HG03432 (cell line): ENCODE measurements around the gene DISC1.

Source experiments
- ATAC-seq: cut with Tn5 transposase; IDR thresholded peaks from one replicate; pipeline ENCODE4 v1.9.1; 2021; ENCODE audit warnings: mild to moderate bottlenecking, moderate library complexity; ENCODE audit not compliant: unreplicated experiment

The DISC1 gene

GRCh38 chr1:231694075-231694431, 67.5 kb downstream of the DISC1 start:
- ATAC-seq: no peak

- ATAC-seq: no peak
Measured at GRCh38 chr1:231694465-231695077, 68.0 kb downstream of the DISC1 start.

GRCh38 chr1:231695439-231696255, 69.1 kb downstream of the DISC1 start:
- ATAC-seq: no peak

GRCh38 chr1:231699784-231700183, 73.2 kb downstream of the DISC1 start:
- ATAC-seq: no peak

- ATAC-seq: no peak
Measured at GRCh38 chr1:231701306-231701705, 74.7 kb downstream of the DISC1 start.

GRCh38 chr1:231702331-231702730, 75.7 kb downstream of the DISC1 start:
- no peak for ATAC-seq

- no peak for ATAC-seq
Measured at GRCh38 chr1:231702804-231703203, 76.2 kb downstream of the DISC1 start.

- ATAC-seq: no peak
Measured at GRCh38 chr1:231705806-231706760, 79.5 kb downstream of the DISC1 start.

GRCh38 chr1:231706934-231707333, 80.3 kb downstream of the DISC1 start:
- ATAC-seq: no peak

GRCh38 chr1:231707407-231707806, 80.8 kb downstream of the DISC1 start:
- ATAC-seq: no peak

GRCh38 chr1:231708394-231708793, 81.8 kb downstream of the DISC1 start:
- ATAC-seq: no peak

GRCh38 chr1:231714440-231714839, 87.8 kb downstream of the DISC1 start:
- no peak for ATAC-seq

- no peak for ATAC-seq
Measured at GRCh38 chr1:231715816-231716722, 89.5 kb downstream of the DISC1 start.

- no peak for ATAC-seq
Measured at GRCh38 chr1:231716879-231717278, 90.3 kb downstream of the DISC1 start.

GRCh38 chr1:231719485-231720183, 93.0 kb downstream of the DISC1 start:
- no peak for ATAC-seq

GRCh38 chr1:231720652-231721325, 94.2 kb downstream of the DISC1 start:
- ATAC-seq: no peak

GRCh38 chr1:231721436-231721835, 94.8 kb downstream of the DISC1 start:
- ATAC-seq: no peak

GRCh38 chr1:231722356-231722755, 95.8 kb downstream of the DISC1 start:
- ATAC-seq: no peak

GRCh38 chr1:231723146-231723545, 96.6 kb downstream of the DISC1 start:
- no peak for ATAC-seq
